Fibroblast of skin of abdomen (primary cell): Measurements from ENCODE around the gene TSKU.
"Not testable (repeated sequence)": the region's sequence is repeated elsewhere in the genome, so short reads cannot be mapped to it uniquely, and the experiment has no call there.

Experiments
- DNase-seq: peaks from one replicate; pipeline ENCODE4 v3.0.0-alpha.2; 2013

The TSKU gene

GRCh38 chr11:76825726-76826396 is 42.7 kb downstream of the TSKU start:
- DNase-seq: no peak

GRCh38 chr11:76826508-76826907 is 43.4 kb downstream of the TSKU start:
- DNase-seq: not testable (repeated sequence)

GRCh38 chr11:76827005-76827404 is 43.8 kb downstream of the TSKU start:
- DNase-seq: not testable (repeated sequence)

GRCh38 chr11:76830639-76831327 is 47.6 kb downstream of the TSKU start:
- peak; percentile 63 for DNase-seq

GRCh38 chr11:76831686-76832310 is 48.6 kb downstream of the TSKU start:
- DNase-seq: no peak

- no peak for DNase-seq
Observed at GRCh38 chr11:76832361-76832760, 49.2 kb downstream of the TSKU start.

GRCh38 chr11:76834151-76834550 is 51.0 kb downstream of the TSKU start:
- no peak for DNase-seq

- no peak for DNase-seq
Observed at GRCh38 chr11:76835036-76835435, 51.9 kb downstream of the TSKU start.

GRCh38 chr11:76835928-76836612 is 52.9 kb downstream of the TSKU start:
- DNase-seq: peak; percentile 32

GRCh38 chr11:76836613-76837291 is 53.6 kb downstream of the TSKU start:
- no peak for DNase-seq

- DNase-seq: no peak
Observed at GRCh38 chr11:76837696-76838677, 54.8 kb downstream of the TSKU start.

GRCh38 chr11:76838678-76839068 is 55.5 kb downstream of the TSKU start:
- no peak for DNase-seq

GRCh38 chr11:76839311-76839710 is 56.2 kb downstream of the TSKU start:
- no peak for DNase-seq

GRCh38 chr11:76841923-76842452 is 58.8 kb downstream of the TSKU start:
- DNase-seq: no peak

- DNase-seq: no peak
Observed at GRCh38 chr11:76843907-76844306, 60.8 kb downstream of the TSKU start.

- no peak for DNase-seq
Observed at GRCh38 chr11:76844511-76844910, 61.4 kb downstream of the TSKU start.

- no peak for DNase-seq
Observed at GRCh38 chr11:76845069-76845468, 61.9 kb downstream of the TSKU start.

- DNase-seq: no peak
Observed at GRCh38 chr11:76846441-76846840, 63.3 kb downstream of the TSKU start.
